Esophagus squamous epithelium (tissue), 5 donors: ENCODE results near the gene TSLP. TPM values are rescaled to one million over a fixed set of nuclear protein-coding genes. Genes with fewer than 3 reads are reported as not detected.

ENCODE experiments used
- DNase-seq: peaks from one replicate; lab custom pipeline; 2025; lab: John Stamatoyannopoulos, UW
- H3K27ac ChIP-seq, 4 donors: fragments of 200-600 bp; sonication (generic); one replicate each; pipeline ENCODE4 v1.5.1; 2016 to 2019; ENCODE audit warnings: mild to moderate bottlenecking in 1 of 4
- H3K27me3 ChIP-seq, 4 donors: fragments of 200-600 bp; sonication (generic); 1 replicate in 3 of 4; 2 replicates in 1 of 4; pipeline versions ENCODE4 v1.5.1 to v1.6.0; 2017 to 2021; ENCODE audit warnings: antibody characterized with exemption in 1 of 4
- H3K36me3 ChIP-seq, 3 donors: fragments of 200-600 bp; sonication (generic); one replicate each; pipeline ENCODE4 v1.5.1; 2016 to 2019
- H3K4me1 ChIP-seq, 3 donors: fragments of 200-600 bp; sonication (generic); one replicate each; pipeline ENCODE4 v1.5.1; 2017 to 2019
- H3K4me3 ChIP-seq, 4 donors: fragments of 200-600 bp; sonication (generic); 1 replicate in 3 of 4; 2 replicates in 1 of 4; pipeline ENCODE4 v1.5.1; 2016 to 2019; ENCODE audit warnings: mild to moderate bottlenecking in 2 of 4, moderate library complexity in 1 of 4
- H3K9me3 ChIP-seq, 3 donors: fragments of 200-600 bp; sonication (generic); one replicate each; pipeline ENCODE4 v1.5.1; 2016 to 2019
- CTCF ChIP-seq, 6 experiments: fragments of 450-650 bp in 4 of 6; fragments of 200-600 bp in 2 of 6; sonication (generic) in 2 of 6; IDR thresholded peaks; one replicate each; pipeline ENCODE4 v1.5.1; 2016 to 2019; ENCODE audit warnings: antibody characterized with exemption in 6 of 6, mild to moderate bottlenecking in 4 of 6, moderate library complexity in 4 of 6
- POLR2A ChIP-seq, 4 donors: fragments of 450-650 bp; IDR thresholded peaks; one replicate each; pipeline ENCODE4 v1.6.1; 2017; ENCODE audit warnings: antibody characterized with exemption in 4 of 4, mild to moderate bottlenecking in 4 of 4, moderate library complexity in 3 of 4
- WGBS, 2 donors: methylation state at CpG; one replicate each; pipeline ENCODE4 v1.1.5; 2018; 5-methylcytosine and 5-hydroxymethylcytosine counted together
- intact Hi-C: fragments of 100-400 bp; cut with DNase I; formaldehyde crosslinking; loops from one replicate; pipeline ENCODE4 v1.15.0; 2022
- total RNA-seq, 4 donors: library from RNA; depleted of rRNA; stranded (reverse); fragments of >200 nt; gene quantifications; one replicate each; pipeline ENCODE4 v1.1.0, GENCODE V29; 2016
- donor health status: DM: yes; HTN: yes; CAD: no.

Gene TSLP
- total RNA-seq, 4 donors from 2014 or later, result 0.27 to 4.2 (median 1.6) TPM

GRCh38 chr5:111107371-111107770, 35.9 kb downstream of the TSLP start:
- intact Hi-C loops, result no loop called here
- H3K36me3 ChIP-seq, result peaks cover 8 to 100% (median 24%) of the 10 kb centered on the region in 3 donors
- H3K4me1 ChIP-seq, result no peaks in the 10 kb centered on the region
- no peaks in the 10 kb centered on the region for H3K27me3 ChIP-seq
- H3K9me3 ChIP-seq, result no peaks in the 10 kb centered on the region
- H3K4me3 ChIP-seq, result no peak overlapping the region
- 76 to 86% methylated on average over 2 of the region's 2 CpGs for WGBS, 2 donors
- no peak overlapping the region for H3K27ac ChIP-seq
- no peak for DNase-seq
- TF ChIP-seq CTCF (IDR thresholded peaks at IDR 0.05) (no peak), POLR2A (IDR thresholded peaks at IDR 0.05) (no peak)

GRCh38 chr5:111111956-111112355, 40.4 kb downstream of the TSLP start:
- WGBS, 2 donors, result 86 to 91% methylated on average over 3 of the region's 3 CpGs
- H3K4me3 ChIP-seq, result no peak overlapping the region
- H3K27ac ChIP-seq, result no peak overlapping the region
- peaks cover 0 to 96% (median 15%) of the 10 kb centered on the region in 3 donors for H3K36me3 ChIP-seq
- no peak for DNase-seq
- no peaks in the 10 kb centered on the region for H3K27me3 ChIP-seq
- intact Hi-C loops, result no loop called here
- TF ChIP-seq CTCF (IDR thresholded peaks at IDR 0.05) (no peak), POLR2A (IDR thresholded peaks at IDR 0.05) (no peak)
- no peaks in the 10 kb centered on the region for H3K4me1 ChIP-seq
- no peaks in the 10 kb centered on the region for H3K9me3 ChIP-seq

- DNase-seq, result no peak
- 95 to 96% methylated on average over 3 of the region's 3 CpGs for WGBS, 2 donors
- Histone ChIP-seq H3K9me3 (no peaks in the 10 kb centered on the region), H3K4me1 (no peaks in the 10 kb centered on the region), H3K27ac (no peak overlapping the region), H3K27me3 (no peaks in the 10 kb centered on the region), H3K36me3 (peaks cover 0 to 94% (median 16%) of the 10 kb centered on the region in 3 donors), H3K4me3 (no peak overlapping the region)
- no peak for TF ChIP-seq CTCF (IDR thresholded peaks at IDR 0.05)
- intact Hi-C loops, result no loop called here
Observed at GRCh38 chr5:111113678-111114077, 42.2 kb downstream of the TSLP start.

- H3K27me3 ChIP-seq, result no peaks in the 10 kb centered on the region
- WGBS, 2 donors, result 87 to 100% methylated on average over 1 of the region's 1 CpG
- H3K4me1 ChIP-seq, result no peaks in the 10 kb centered on the region
- intact Hi-C loops, result no loop called here
- DNase-seq, result no peak
- no peak overlapping the region for H3K27ac ChIP-seq
- H3K4me3 ChIP-seq, result no peak overlapping the region
- no peaks in the 10 kb centered on the region for H3K9me3 ChIP-seq
- TF ChIP-seq POLR2A (IDR thresholded peaks at IDR 0.05) (no peak), CTCF (IDR thresholded peaks at IDR 0.05) (no peak)
- peaks cover 0 to 94% (median 19%) of the 10 kb centered on the region in 3 donors for H3K36me3 ChIP-seq
Observed at GRCh38 chr5:111115229-111115628, 43.7 kb downstream of the TSLP start.

GRCh38 chr5:111116550-111116949, 45.0 kb downstream of the TSLP start:
- no peak for DNase-seq
- WGBS, 2 donors, result 73 to 81% methylated on average over 1 of the region's 1 CpG
- TF ChIP-seq CTCF (IDR thresholded peaks at IDR 0.05) (no peak), POLR2A (IDR thresholded peaks at IDR 0.05) (no peak)
- Histone ChIP-seq H3K27ac (no peak overlapping the region), H3K4me3 (no peak overlapping the region), H3K27me3 (no peaks in the 10 kb centered on the region), H3K36me3 (peaks cover 0 to 94% (median 15%) of the 10 kb centered on the region in 3 donors), H3K4me1 (no peaks in the 10 kb centered on the region), H3K9me3 (no peaks in the 10 kb centered on the region)
- intact Hi-C loops, result no loop called here
